ENCODE results near the gene MIPOL1. TPM values are rescaled to one million over a fixed set of nuclear protein-coding genes. Genes with fewer than 3 reads are reported as not detected.
"Not testable (repeated sequence)": the region's sequence is repeated elsewhere in the genome, so short reads cannot be mapped to it uniquely, and the experiment has no call there.

The MIPOL1 gene
- total RNA-seq, 1 donor from 2014 or later = 30.8 TPM

GRCh38 chr14:37285220-37285619, 87.5 kb downstream of the MIPOL1 start:
- no peak for DNase-seq (ENCODE audit: low spot score)

GRCh38 chr14:37289688-37290087, 92.0 kb downstream of the MIPOL1 start:
- no peak for DNase-seq (ENCODE audit: low spot score)

- DNase-seq (ENCODE audit: low spot score) = not testable (repeated sequence)
Observed at GRCh38 chr14:37295262-37295661, 97.5 kb downstream of the MIPOL1 start.

- DNase-seq (ENCODE audit: low spot score) = no peak
Observed at GRCh38 chr14:37311252-37311651, 113.5 kb downstream of the MIPOL1 start.

- DNase-seq (ENCODE audit: low spot score) = no peak
Observed at GRCh38 chr14:37318938-37319337, 121.2 kb downstream of the MIPOL1 start.

- DNase-seq (ENCODE audit: low spot score) = no peak
Observed at GRCh38 chr14:37320106-37320505, 122.4 kb downstream of the MIPOL1 start.

GRCh38 chr14:37325332-37325731, 127.6 kb downstream of the MIPOL1 start:
- DNase-seq (ENCODE audit: low spot score) = no peak

GRCh38 chr14:37326434-37326833, 128.7 kb downstream of the MIPOL1 start:
- DNase-seq (ENCODE audit: low spot score) = no peak

GRCh38 chr14:37327933-37328332, 130.2 kb downstream of the MIPOL1 start:
- not testable (repeated sequence) for DNase-seq (ENCODE audit: low spot score)

GRCh38 chr14:37328673-37329072, 130.9 kb downstream of the MIPOL1 start:
- DNase-seq (ENCODE audit: low spot score) = no peak

GRCh38 chr14:37329189-37330001, 131.7 kb downstream of the MIPOL1 start:
- DNase-seq (ENCODE audit: low spot score) = no peak

- DNase-seq (ENCODE audit: low spot score) = no peak
Observed at GRCh38 chr14:37330910-37331309, 133.2 kb downstream of the MIPOL1 start.

- DNase-seq (ENCODE audit: low spot score) = no peak
Observed at GRCh38 chr14:37340353-37340752, 142.6 kb downstream of the MIPOL1 start.

GRCh38 chr14:37343307-37344094, 145.8 kb downstream of the MIPOL1 start:
- DNase-seq (ENCODE audit: low spot score) = no peak

- DNase-seq (ENCODE audit: low spot score) = no peak
Observed at GRCh38 chr14:37363661-37364060, 165.9 kb downstream of the MIPOL1 start.

GRCh38 chr14:37369425-37369824, 171.7 kb downstream of the MIPOL1 start:
- no peak for DNase-seq (ENCODE audit: low spot score)

GRCh38 chr14:37375566-37375965, 177.8 kb downstream of the MIPOL1 start:
- DNase-seq (ENCODE audit: low spot score) = no peak

GRCh38 chr14:37376944-37377609, 179.3 kb downstream of the MIPOL1 start:
- DNase-seq (ENCODE audit: low spot score) = no peak

GRCh38 chr14:37384870-37385596, 187.3 kb downstream of the MIPOL1 start:
- no peak for DNase-seq (ENCODE audit: low spot score)

GRCh38 chr14:37397157-37397940, 199.6 kb downstream of the MIPOL1 start:
- not testable (repeated sequence) for DNase-seq (ENCODE audit: low spot score)

- no peak for DNase-seq (ENCODE audit: low spot score)
Observed at GRCh38 chr14:37397941-37398215, 200.1 kb downstream of the MIPOL1 start.
